ENCODE data around the gene CFAP54. TPM values are rescaled to one million over a fixed set of nuclear protein-coding genes. Genes with fewer than 3 reads are reported as not detected.

Gene CFAP54
- total RNA-seq, 1 experiment from 2014 or later: 0.35 TPM

GRCh38 chr12:96749999-96750398, 260.6 kb downstream of the CFAP54 start:
- Mint-ChIP-seq H3K4me3 (ENCODE audit: low read depth, unreplicated experiment) (no peak overlapping the region), H3K9me3 (ENCODE audit: low read depth, unreplicated experiment) (no peaks in the 10 kb centered on the region), H3K4me1 (ENCODE audit: low read depth, unreplicated experiment) (no peaks in the 10 kb centered on the region), H3K36me3 (ENCODE audit: insufficient read depth, unreplicated experiment) (no peaks in the 10 kb centered on the region), H3K27me3 (ENCODE audit: unreplicated experiment) (no peaks in the 10 kb centered on the region), H3K27ac (ENCODE audit: unreplicated experiment) (no peak overlapping the region)
- DNase-seq: no peak
- CTCF ChIA-PET: no interaction called here
- BruUV-seq (replicated peaks): no TSS peak
- intact Hi-C loops (cut with micrococcal nuclease; ENCODE audit: unreplicated experiment): no loop called here
- TF ChIP-seq CTCF (IDR thresholded peaks at IDR 0.05; ENCODE audit: unreplicated experiment): no peak

GRCh38 chr12:96751626-96752025, 262.2 kb downstream of the CFAP54 start:
- Mint-ChIP-seq H3K4me1 (ENCODE audit: low read depth, unreplicated experiment) (no peaks in the 10 kb centered on the region), H3K27me3 (ENCODE audit: unreplicated experiment) (no peaks in the 10 kb centered on the region), H3K9me3 (ENCODE audit: low read depth, unreplicated experiment) (peaks cover 2% of the 10 kb centered on the region), H3K36me3 (ENCODE audit: insufficient read depth, unreplicated experiment) (no peaks in the 10 kb centered on the region), H3K27ac (ENCODE audit: unreplicated experiment) (no peak overlapping the region), H3K4me3 (ENCODE audit: low read depth, unreplicated experiment) (no peak overlapping the region)
- no TSS peak for BruUV-seq (replicated peaks)
- TF ChIP-seq CTCF (IDR thresholded peaks at IDR 0.05; ENCODE audit: unreplicated experiment): no peak
- intact Hi-C loops (cut with micrococcal nuclease; ENCODE audit: unreplicated experiment): no loop called here
- DNase-seq: no peak
- CTCF ChIA-PET: no interaction called here

- no peaks in the 10 kb centered on the region for H3K36me3 Mint-ChIP-seq (ENCODE audit: insufficient read depth, unreplicated experiment)
- CTCF ChIA-PET: no interaction called here
- peaks cover 2% of the 10 kb centered on the region for H3K9me3 Mint-ChIP-seq (ENCODE audit: low read depth, unreplicated experiment)
- no peak overlapping the region for H3K4me3 Mint-ChIP-seq (ENCODE audit: low read depth, unreplicated experiment)
- H3K27ac Mint-ChIP-seq (ENCODE audit: unreplicated experiment): no peak overlapping the region
- no peak for DNase-seq
- no peak for TF ChIP-seq CTCF (IDR thresholded peaks at IDR 0.05; ENCODE audit: unreplicated experiment)
- no peaks in the 10 kb centered on the region for H3K4me1 Mint-ChIP-seq (ENCODE audit: low read depth, unreplicated experiment)
- BruUV-seq (replicated peaks): no TSS peak
- H3K27me3 Mint-ChIP-seq (ENCODE audit: unreplicated experiment): no peaks in the 10 kb centered on the region
- intact Hi-C loops (cut with micrococcal nuclease; ENCODE audit: unreplicated experiment): no loop called here
Measured at GRCh38 chr12:96752211-96752610, 262.8 kb downstream of the CFAP54 start.

GRCh38 chr12:96766232-96766631, 276.9 kb downstream of the CFAP54 start:
- no TSS peak for BruUV-seq (replicated peaks)
- Mint-ChIP-seq H3K4me1 (ENCODE audit: low read depth, unreplicated experiment) (no peaks in the 10 kb centered on the region), H3K27ac (ENCODE audit: unreplicated experiment) (no peak overlapping the region), H3K36me3 (ENCODE audit: insufficient read depth, unreplicated experiment) (no peaks in the 10 kb centered on the region), H3K27me3 (ENCODE audit: unreplicated experiment) (peaks cover 10% of the 10 kb centered on the region), H3K9me3 (ENCODE audit: low read depth, unreplicated experiment) (no peaks in the 10 kb centered on the region), H3K4me3 (ENCODE audit: low read depth, unreplicated experiment) (no peak overlapping the region)
- DNase-seq: peak; percentile 9
- TF ChIP-seq CTCF (IDR thresholded peaks at IDR 0.05; ENCODE audit: unreplicated experiment): no peak
- intact Hi-C loops (cut with micrococcal nuclease; ENCODE audit: unreplicated experiment): loop anchor here (5.0 kb wide), 1 partner anchor 221 kb away; no protein-coding TSS in a partner anchor
- CTCF ChIA-PET: interaction anchor here (0.5 to 1.0 kb wide), 4 partner anchors 53 to 1204 kb away, joined by 3 to 4 read pairs (median 4); no protein-coding TSS in a partner anchor

Measured in Calu3 (cell line).